ACHN (cell line): Measurements from ENCODE around the gene LATS2.

Experiments
- DNase-seq: peaks from one replicate; pipeline ENCODE4 v3.0.0-alpha.2; 2015
- in situ Hi-C: cut with HindIII; loops from 2 replicates; pipeline ENCODE4 v1.10.0; 2017; ENCODE audit warnings: low sequenced_read_pairs, low pct_ligation_motif_present, low pct_unique_long_range_greater_than_20kb

The LATS2 gene

DNA sequence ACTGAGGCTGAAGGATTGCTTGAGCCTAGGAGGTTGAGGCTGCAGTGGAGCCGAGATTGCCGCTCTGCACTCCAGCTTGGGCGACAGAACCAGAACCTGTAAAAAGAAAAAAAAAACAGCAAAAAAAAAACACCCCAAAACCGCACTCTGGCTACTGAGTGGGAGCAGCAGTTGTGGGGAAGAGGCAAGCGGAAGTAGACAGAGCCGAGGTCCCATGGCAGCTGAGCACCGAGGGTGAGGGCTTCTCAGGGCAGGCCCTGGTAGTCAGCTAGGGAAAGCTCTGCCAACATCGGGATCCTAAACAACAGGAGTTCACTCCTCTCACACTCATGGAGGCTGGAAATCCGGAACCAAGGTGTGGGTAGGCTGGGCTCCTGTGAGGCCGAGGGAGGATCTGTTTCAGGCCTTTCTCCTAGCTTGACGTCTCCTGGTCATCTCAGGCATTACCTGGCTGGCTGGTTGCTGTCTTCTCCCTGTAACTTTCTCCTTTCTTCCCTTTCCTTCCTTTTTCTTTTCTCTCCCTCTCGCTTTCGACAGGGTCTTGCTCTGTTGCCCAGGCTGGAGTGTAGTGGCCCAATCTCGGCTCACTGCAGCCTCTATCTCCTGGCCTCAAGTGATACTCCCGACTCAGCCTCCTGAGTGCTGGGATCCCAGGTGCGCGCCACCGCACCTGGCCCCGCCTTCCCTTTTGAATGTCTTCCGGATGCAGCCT is 15.8 kb upstream of the LATS2 start:
- no peak for DNase-seq
- in situ Hi-C loops = no loop called here

- DNase-seq = no peak
- in situ Hi-C loops = no loop called here
Observed at GRCh38 chr13:21076253-21076652, 14.9 kb upstream of the LATS2 start.

DNA sequence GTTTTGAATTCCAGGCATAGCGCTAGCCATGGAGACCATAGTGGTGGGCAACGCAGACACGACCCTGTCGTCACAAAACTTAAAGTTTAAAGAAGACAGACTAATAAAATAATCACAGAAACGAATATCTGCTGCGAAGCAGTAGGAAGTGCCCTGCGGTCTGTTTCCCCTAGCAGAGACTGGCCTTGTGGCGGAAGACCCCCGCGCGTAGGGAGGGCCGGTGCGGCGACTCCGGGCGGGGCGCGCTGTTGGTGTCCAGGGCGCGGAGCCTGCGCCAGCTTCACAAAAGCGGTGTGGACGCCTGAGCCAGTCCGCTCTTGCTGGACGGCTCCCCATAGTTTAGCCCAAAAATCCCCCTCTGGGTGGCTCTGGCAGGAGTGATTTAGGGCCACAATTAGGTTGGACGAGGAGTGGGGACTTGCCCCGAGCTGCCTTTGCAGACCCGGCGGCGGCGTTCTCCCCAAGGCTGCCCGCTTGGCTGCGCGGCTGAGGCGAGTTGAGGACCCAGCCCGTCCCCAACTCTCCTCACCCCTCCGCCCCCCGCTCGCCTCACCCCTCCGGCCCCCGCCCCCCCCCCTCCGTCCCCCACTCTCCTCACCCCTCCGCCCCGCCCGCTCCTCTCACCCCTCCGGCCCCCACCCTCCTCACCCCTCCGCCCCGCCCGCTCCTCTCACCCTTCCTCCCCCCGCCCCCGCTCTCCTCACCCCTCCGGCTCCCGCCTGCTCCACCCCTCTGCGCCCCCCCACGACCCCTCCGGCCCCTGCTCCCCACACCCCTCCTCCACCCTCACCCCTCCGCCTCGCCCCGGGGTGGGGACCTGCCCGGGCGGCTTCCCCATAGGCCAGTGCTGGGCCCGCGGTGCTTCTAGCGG is 14.2 kb upstream of the LATS2 start:
- no peak for DNase-seq

DNA sequence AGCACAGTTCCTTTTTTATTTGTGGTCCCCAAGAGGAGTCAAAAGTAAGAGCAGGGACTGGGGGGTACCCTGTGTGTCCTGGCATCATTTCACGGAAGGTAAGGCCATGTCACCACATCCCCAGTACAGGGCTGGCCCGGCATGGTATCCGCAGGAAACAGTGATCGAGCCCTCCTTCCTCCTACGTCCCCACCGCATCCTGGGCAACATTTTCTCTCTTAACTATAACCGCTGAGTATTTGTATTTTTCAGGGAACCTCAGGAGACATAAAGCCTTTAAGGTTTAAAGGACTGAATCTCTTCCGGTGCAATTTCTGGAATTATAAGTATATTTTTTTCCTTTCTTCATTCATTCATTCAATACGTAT is 13.6 kb upstream of the LATS2 start:
- no peak for DNase-seq
- in situ Hi-C loops = no loop called here

More for the DNA sequence above, 14.2 kb upstream of the LATS2 start:
- in situ Hi-C loops = no loop called here

DNA sequence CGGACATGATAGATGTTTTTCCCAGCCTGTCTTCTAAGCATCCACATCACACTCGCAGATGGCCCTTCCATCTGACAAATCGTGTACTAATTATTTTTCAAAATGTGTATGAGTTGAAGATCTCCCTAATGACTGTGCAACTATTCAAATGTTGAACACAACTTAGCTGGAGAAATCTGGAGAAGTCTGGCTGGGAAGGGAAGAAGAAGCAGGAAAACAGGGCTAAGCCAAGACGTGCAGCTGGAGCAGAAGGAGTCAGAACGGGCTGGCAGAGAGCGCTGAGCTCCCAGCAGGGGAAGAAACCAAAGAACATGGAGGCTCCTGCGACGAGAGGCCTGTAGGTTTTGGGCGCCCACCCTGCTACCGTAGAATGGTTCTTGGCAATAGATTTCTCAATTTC is 13.2 kb upstream of the LATS2 start:
- DNase-seq = no peak

GRCh38 chr13:21071924-21072323 is 10.5 kb upstream of the LATS2 start:
- no peak for DNase-seq
- in situ Hi-C loops = no loop called here

More for the DNA sequence above, 13.2 kb upstream of the LATS2 start:
- in situ Hi-C loops = no loop called here

DNA sequence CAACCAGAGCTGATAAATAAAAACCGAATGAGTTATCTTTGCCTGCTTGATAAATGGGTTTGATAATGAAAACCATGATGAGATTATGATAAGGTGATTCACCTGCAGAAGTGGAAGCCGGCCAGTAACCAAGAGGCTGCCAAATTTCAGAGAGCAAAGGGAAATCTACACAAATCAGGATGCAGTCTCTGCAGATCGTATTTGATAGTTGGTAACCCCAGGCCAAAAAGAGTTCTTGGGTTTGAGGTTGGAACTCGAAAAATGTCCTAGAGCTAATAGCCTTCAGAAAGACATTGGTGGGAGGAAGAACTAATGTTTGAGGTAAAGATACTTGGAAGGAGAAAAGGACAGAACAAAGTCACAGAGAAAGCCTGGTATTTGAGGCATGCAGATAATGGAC is 9.6 kb upstream of the LATS2 start:
- no peak for DNase-seq
- in situ Hi-C loops = no loop called here

- in situ Hi-C loops = no loop called here
- peak; percentile 81 for DNase-seq
Observed at GRCh38 chr13:21069561-21070004, 8.2 kb upstream of the LATS2 start.

DNA sequence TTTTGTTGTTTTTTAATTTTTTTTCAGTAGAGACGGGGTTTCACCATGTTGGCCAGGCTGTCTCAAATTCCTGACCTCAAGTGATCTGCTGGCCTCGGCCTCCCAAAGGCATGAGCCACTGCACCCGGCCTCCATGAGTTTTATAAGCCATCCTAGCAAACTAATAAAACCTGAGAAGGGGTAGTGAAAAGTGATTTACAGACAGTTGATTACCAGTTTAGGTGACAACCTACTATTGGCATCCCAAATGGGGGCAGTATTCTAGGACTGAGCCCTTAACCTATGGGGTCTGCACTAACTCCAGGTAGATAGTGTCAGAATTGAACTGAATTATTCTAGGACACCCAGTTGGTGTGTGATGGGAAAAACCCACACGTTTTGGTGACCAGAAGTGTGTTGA is 6.5 kb upstream of the LATS2 start:
- no peak for DNase-seq
- in situ Hi-C loops = no loop called here

- in situ Hi-C loops = no loop called here
- no peak for DNase-seq
Observed at GRCh38 chr13:21066946-21067345, 5.6 kb upstream of the LATS2 start.

- in situ Hi-C loops = no loop called here
- no peak for DNase-seq
Observed at GRCh38 chr13:21065686-21066085, 4.3 kb upstream of the LATS2 start.

DNA sequence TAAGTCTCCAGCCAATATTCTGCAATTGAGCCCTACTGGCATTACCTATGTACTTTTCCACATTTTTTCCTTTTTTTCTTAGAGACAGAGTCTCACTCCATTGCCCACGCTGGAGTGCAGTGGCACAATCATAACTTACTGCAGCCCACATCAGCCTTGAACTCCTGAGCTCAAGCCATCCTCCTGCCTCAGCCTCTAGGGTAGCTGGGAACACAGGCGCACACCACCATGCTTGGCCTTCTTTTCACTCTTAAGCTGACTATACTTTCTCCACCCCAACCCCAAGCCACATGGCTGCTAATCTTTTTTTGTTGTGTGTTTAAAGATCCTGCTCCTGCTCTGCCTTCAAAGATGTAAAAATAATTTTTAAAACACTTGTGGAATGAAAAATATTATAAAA is 1.6 kb upstream of the LATS2 start:
- in situ Hi-C loops = no loop called here
- DNase-seq = no peak

- DNase-seq = no peak
Observed at GRCh38 chr13:21060338-21061028, 903 bp downstream of the LATS2 start.

GRCh38 chr13:21059641-21060337 is 1.6 kb downstream of the LATS2 start:
- in situ Hi-C loops = no loop called here
- DNase-seq = no peak

More at GRCh38 chr13:21060338-21061028, 903 bp downstream of the LATS2 start:
- in situ Hi-C loops = no loop called here

DNA sequence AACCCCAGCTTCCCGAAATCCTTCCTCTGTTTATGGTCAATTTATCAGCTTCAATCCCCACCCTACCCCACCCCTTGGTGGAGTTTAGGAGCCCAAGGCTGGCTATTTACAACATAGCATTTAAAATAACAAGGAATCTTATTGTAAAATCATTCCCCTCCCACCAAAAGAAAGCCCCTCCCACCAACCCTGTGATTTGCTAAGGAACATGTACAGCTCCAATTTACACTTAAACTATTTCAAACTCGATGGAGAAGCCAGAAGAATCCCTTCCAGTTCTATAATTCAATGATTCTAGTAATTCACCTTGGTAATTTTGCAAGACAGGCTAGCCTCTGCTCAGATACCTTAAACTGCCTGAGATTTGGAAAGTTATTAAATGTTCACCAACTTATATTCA is 3.0 kb downstream of the LATS2 start:
- DNase-seq = no peak
- in situ Hi-C loops = no loop called here

- DNase-seq = no peak
- in situ Hi-C loops = no loop called here
Observed at GRCh38 chr13:21055511-21056045, 5.8 kb downstream of the LATS2 start.

DNA sequence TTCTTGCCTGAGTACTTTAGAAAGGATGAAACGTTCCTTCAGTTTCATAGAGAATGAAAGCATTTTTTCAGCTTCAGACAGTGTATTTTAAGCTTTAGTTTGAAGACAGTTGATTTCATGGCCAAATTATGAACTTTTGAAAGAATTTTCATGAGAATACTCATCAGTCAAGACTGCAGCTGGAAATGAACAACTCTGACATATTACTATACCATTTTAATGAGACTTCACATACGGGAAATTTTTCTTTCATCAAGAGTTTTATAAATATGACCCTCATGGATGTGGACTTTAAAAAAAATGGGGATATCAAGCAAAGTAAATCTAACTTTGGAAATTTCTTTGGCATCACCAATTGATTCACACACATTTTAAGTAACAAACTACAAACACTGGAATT is 6.4 kb downstream of the LATS2 start:
- in situ Hi-C loops = no loop called here
- DNase-seq = no peak

DNA sequence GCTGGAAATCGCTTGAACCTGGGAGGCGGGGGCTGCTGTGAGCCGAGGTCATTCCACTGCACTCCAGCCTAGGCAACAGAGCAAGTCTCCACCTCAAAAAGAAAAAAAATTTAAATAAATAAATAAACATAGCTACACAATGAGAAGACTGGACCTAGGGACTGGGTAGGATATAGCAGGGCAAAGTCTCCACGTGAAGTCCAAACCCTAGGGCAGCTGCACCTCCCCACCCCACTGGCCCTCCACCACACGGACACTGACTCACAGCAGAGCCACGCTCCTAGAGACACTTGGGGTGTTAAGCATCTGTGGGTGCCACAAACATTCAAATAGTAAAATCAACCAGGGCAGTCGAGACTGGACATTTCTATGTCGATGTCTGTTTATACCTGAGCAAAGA is 7.1 kb downstream of the LATS2 start:
- no peak for DNase-seq
- in situ Hi-C loops = no loop called here

- DNase-seq = no peak
- in situ Hi-C loops = no loop called here
Observed at GRCh38 chr13:21053231-21053630, 8.2 kb downstream of the LATS2 start.
